A549 treated with Mapracorat at 1 μM for 4 hours (cell line): ENCODE measurements around the gene SSTR3. TPM values are rescaled to one million over a fixed set of nuclear protein-coding genes. Genes with fewer than 3 reads are reported as not detected.

Source experiments
- total RNA-seq: library from RNA; stranded (reverse); fragments of 200-300 nt; extraction: Qiagen RNA extraction; gene quantifications from 5 replicates; pipeline ENCODE4 v1.2.3, GENCODE V29; 2022

SSTR3 gene
- total RNA-seq: not detected in 5 replicates

DNA sequence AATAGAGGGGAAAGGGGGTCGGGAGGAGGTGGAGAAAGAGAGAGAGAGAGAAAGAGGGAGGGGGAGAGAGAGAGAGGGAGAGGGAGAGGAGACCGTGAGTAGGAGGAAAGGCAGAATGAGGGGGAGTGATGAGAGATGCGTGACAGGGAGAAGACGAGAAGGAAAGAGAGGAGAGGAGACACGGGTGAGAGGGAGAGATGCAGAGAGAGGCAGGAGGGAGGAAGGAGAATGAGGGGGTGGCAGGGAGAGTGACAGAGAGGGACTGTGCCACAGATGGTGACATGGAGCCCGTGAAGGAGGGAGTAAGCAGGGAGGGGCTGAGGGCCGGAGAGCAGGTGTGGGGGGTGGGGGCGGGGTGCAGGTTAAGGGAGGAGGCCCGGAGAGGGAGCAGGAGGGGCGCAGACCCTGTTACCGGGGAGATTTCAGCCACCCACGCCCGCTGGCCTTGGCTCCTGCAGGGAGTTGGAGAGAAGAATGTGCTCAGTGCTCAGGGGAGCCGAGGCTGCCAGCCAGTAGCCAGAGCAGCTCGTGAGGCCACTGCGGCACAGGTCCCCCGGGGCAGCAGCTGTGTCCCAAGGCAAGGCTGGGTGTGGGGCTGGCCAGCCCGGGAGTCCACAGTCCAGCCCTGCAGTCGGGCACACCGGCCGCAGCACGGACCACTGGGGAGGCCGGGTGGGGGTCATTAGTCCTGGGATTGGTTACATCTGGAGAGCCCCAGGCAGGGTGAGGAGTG is at the start of gene SSTR3:
Gene SSTR3 (minus strand): TSS at position 304 of the 733 bp plus-strand sequence. CDS start 4,674 bp downstream, outside the sequence.

DNA sequence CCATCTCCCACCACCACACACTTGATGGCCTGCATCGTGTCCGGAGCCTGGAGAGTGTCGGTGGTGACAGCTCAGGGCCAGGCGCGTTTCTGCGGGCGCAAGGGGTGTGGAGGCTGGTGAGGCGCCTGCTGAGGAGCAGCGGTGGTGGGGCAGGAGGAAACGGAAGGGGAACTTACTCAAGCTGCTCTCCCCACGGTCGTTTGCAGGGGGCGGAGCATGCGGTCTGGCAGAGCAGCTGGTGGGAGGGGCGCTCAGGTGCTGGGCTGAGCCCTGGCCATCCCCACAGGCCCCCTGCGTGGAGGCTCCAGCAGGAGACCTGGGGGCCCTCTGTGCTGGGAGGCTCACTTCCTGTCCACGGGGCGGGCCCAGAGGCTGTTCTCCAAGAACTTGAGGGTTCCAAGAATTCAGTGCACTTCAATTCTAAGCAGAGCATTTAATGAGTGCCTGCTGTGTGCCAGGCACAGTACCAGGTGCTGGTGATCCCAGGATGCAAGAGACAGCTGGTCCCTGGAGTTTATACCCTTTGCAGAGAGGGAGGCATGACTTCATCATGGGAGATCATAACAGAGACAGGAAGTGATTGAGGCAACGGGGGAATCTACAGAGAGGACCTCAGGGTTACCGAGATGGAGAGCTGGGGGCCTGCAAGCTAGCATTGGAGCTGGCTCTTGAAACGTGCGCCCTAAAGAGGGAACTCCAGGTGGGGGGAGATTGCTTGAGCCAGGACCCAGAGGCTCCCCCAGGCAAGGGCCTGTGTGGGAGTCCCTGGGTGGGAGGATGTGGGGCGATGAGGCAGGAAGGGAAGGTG is 32.0 kb upstream of the SSTR3 start, which contains the start of gene RAC2:
Gene RAC2 (minus strand): TSS at position 156 of the 808 bp plus-strand sequence. CDS start 121 bp downstream, at position 35.

GRCh38 chr22:37187891-37188761 is 24.2 kb downstream of the SSTR3 start, which contains the start of gene C1QTNF6:
C1QTNF6 (minus strand) TSS chr22:37188247; CDS start chr22:37188213, 34 bp downstream.

Other genes starting within 250 kb of the SSTR3 start
- 41.6 to 62.5 TPM (median 56.2 TPM) in 5 replicates for gene TST, start 193.0 kb downstream of the SSTR3 start, total RNA-seq
- 42.6 to 76.6 TPM (median 74.9 TPM) in 5 replicates for gene MPST, start 192.7 kb downstream of the SSTR3 start, total RNA-seq
- gene KCTD17, start 160.7 kb downstream of the SSTR3 start, total RNA-seq: 19.0 to 28.3 TPM (median 26.2 TPM) in 5 replicates
- 0.05 TPM in 1 of 5 replicates, not detected in the others for gene TMPRSS6, start 102.8 kb downstream of the SSTR3 start, total RNA-seq
- 0.03 to 0.13 TPM (median 0.07 TPM) in 4 of 5 replicates, not detected in the other for gene IL2RB, start 62.6 kb downstream of the SSTR3 start, total RNA-seq
- 9.1 to 13.4 TPM (median 12.2 TPM) in 5 replicates for gene C1QTNF6, start 24.2 kb downstream of the SSTR3 start, total RNA-seq
- 0.20 to 0.29 TPM (median 0.28 TPM) in 3 of 5 replicates, not detected in the others for gene RAC2, start 31.8 kb upstream of the SSTR3 start, total RNA-seq
- 0.38 to 0.73 TPM (median 0.56 TPM) in 5 replicates for gene CYTH4, start 70.0 kb upstream of the SSTR3 start, total RNA-seq
- gene ELFN2, start 215.0 kb upstream of the SSTR3 start, total RNA-seq: 3.9 to 7.0 TPM (median 6.4 TPM) in 5 replicates